ENCODE measurements around the gene IL11.

DNA sequence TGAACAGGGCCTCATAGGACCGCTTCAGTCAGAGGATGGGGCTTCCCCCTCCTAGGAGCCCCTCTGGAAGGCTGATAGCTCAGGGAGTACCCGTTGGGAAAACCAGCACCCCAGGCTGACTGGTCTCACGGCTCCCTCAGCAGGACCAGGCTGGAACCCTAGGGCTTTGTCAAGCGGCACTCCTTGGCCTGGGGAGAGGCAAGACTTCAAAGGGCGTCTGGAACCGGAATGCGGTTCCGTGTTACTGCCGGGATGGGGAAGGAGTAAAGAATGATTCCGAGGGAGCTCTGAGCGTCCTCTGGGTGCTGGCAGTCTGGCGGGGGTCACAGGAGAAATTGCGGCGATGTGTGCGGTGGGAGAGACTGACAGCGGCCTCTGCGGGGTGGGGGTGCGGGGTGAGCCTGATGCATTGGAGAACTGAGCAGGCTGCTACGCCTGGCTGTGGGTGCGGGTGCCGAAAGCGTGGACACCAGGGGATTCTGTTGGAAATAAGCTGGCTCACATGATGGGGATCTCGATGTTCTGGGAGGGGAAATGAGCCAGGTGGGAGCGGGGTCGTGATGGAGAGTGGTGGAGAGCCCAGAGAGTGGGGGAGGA, 17.6 kb downstream of the IL11 start:
- no peak for TF ChIP-seq POLR2A (IDR thresholded peaks at IDR 0.05)
- TF ChIP-seq, protein P1, sequence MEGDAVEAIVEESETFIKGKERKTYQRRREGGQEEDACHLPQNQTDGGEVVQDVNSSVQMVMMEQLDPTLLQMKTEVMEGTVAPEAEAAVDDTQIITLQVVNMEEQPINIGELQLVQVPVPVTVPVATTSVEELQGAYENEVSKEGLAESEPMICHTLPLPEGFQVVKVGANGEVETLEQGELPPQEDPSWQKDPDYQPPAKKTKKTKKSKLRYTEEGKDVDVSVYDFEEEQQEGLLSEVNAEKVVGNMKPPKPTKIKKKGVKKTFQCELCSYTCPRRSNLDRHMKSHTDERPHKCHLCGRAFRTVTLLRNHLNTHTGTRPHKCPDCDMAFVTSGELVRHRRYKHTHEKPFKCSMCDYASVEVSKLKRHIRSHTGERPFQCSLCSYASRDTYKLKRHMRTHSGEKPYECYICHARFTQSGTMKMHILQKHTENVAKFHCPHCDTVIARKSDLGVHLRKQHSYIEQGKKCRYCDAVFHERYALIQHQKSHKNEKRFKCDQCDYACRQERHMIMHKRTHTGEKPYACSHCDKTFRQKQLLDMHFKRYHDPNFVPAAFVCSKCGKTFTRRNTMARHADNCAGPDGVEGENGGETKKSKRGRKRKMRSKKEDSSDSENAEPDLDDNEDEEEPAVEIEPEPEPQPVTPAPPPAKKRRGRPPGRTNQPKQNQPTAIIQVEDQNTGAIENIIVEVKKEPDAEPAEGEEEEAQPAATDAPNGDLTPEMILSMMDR (IDR thresholded peaks at IDR 0.05), result no peak

Data from stomach (tissue), 4 donors.